H1 (cell line): Measurements from ENCODE around the gene FXN. TPM values are rescaled to one million over a fixed set of nuclear protein-coding genes. Genes with fewer than 3 reads are reported as not detected.

Source experiments
- BCL11A ChIP-seq, 2 experiments: IDR thresholded peaks; one replicate each; pipeline ENCODE4 v1.6.1; 2011; ENCODE audit warnings: low read depth in 2 of 2, low read length in 2 of 2, mild to moderate bottlenecking in 2 of 2
- BRCA1 ChIP-seq: IDR thresholded peaks from 2 replicates; pipeline ENCODE4 v1.6.1; 2012; ENCODE audit warnings: low read depth, low read length, improper control_type of control experiment
- CTBP2 ChIP-seq: IDR thresholded peaks from 2 replicates; pipeline ENCODE4 v1.7.0; 2011; ENCODE audit warnings: borderline replicate concordance, mild to moderate bottlenecking, moderate library complexity, mixed read lengths, low read length; ENCODE audit not compliant: insufficient read depth, insufficient read length
- CTCF ChIP-seq, 3 experiments: IDR thresholded peaks; 1 replicate in 2 of 3; 2 replicates in 1 of 3; pipeline versions ENCODE4 v1.5.1 to v1.6.1; 2011; ENCODE audit warnings: low read length in 3 of 3, mild to moderate bottlenecking in 3 of 3, inconsistent platforms in 2 of 3, low read depth in 1 of 3, moderate library complexity in 1 of 3; ENCODE audit not compliant: insufficient read depth in 1 of 3; ENCODE audit errors: control extremely low read depth in 1 of 3
- EGR1 ChIP-seq: IDR thresholded peaks from 2 replicates; pipeline ENCODE4 v1.6.1; 2011; ENCODE audit warnings: low read depth, low read length, borderline replicate concordance
- EZH2 ChIP-seq: fragments of 200-600 bp; sonication (generic); IDR thresholded peaks from 2 replicates; pipeline ENCODE4 v1.7.1; 2012; ENCODE audit warnings: low read depth, mild to moderate bottlenecking, moderate library complexity, low read length, inconsistent platforms; ENCODE audit not compliant: severe bottlenecking
- FOSL1 ChIP-seq: IDR thresholded peaks from 2 replicates; pipeline ENCODE4 v1.6.1; 2011; ENCODE audit warnings: mild to moderate bottlenecking, low read depth, low read length, moderate library complexity; ENCODE audit not compliant: insufficient read depth
- KDM5A ChIP-seq: fragments of 200-600 bp; IDR thresholded peaks from 2 replicates; pipeline ENCODE4 v1.7.1; 2012; ENCODE audit warnings: mild to moderate bottlenecking, low read length, inconsistent platforms, mixed read lengths
- MAFK ChIP-seq: IDR thresholded peaks from 2 replicates; pipeline ENCODE4 v1.6.1; 2012; ENCODE audit warnings: low read depth, mild to moderate bottlenecking, improper control_type of control experiment, low read length
- NANOG ChIP-seq: IDR thresholded peaks from 2 replicates; pipeline ENCODE4 v1.6.1; 2011; ENCODE audit warnings: low read length, low read depth, mild to moderate bottlenecking, inconsistent platforms; ENCODE audit not compliant: insufficient read depth, poor library complexity, severe bottlenecking
- POLR2A ChIP-seq, 2 experiments: IDR thresholded peaks; 1 replicate in 1 of 2; 2 replicates in 1 of 2; pipeline ENCODE4 v1.6.1; 2011; ENCODE audit warnings: low read depth in 2 of 2, low read length in 2 of 2, mild to moderate bottlenecking in 2 of 2; ENCODE audit errors: control extremely low read depth in 1 of 2
- RBBP5 ChIP-seq: IDR thresholded peaks from 2 replicates; pipeline ENCODE4 v1.7.1; 2012; ENCODE audit warnings: low read depth, mild to moderate bottlenecking, inconsistent platforms, low read length, moderate library complexity, borderline replicate concordance
- RFX5 ChIP-seq: IDR thresholded peaks from 2 replicates; pipeline ENCODE4 v1.6.1; 2011; ENCODE audit warnings: low read depth, low read length, improper control_type of control experiment, borderline replicate concordance
- SP2 ChIP-seq: IDR thresholded peaks from 2 replicates; pipeline ENCODE4 v1.6.1; 2012; ENCODE audit warnings: mild to moderate bottlenecking, low read length, inconsistent platforms
- SRF ChIP-seq: IDR thresholded peaks from 2 replicates; pipeline ENCODE4 v1.6.1; 2011; ENCODE audit warnings: mild to moderate bottlenecking, low read depth, low read length, moderate library complexity
- YY1 ChIP-seq: IDR thresholded peaks from 2 replicates; pipeline ENCODE4 v1.6.1; 2011; ENCODE audit warnings: low read depth, mild to moderate bottlenecking, low read length
- polyA plus RNA-seq, 7 experiments: library from polyadenylated mRNA; depleted of rRNA in 3 of 7; stranded (reverse) in 5 of 7; unstranded in 2 of 7; fragments of >200 nt in 5 of 7; fragments of 200-250 nt in 2 of 7; gene quantifications; 1 replicate in 5 of 7; 2 replicates in 1 of 7; 4 replicates in 1 of 7; pipeline versions ENCODE4 v1.2.1 to v1.2.3, GENCODE V29; 2011 to 2013; ENCODE audit warnings: missing spikeins in 2 of 7, mixed read lengths in 2 of 7
- total RNA-seq: library from RNA; stranded (reverse); fragmentation: NEBNext Ultra II Directional; extraction: Animal tissue kit (Norgen Biotek cat#: 25700); gene quantifications from 2 replicates; pipeline ENCODE4 v1.2.1, GENCODE V29; 2021
- TF ChIP-seq, protein P1 (sequence below): IDR thresholded peaks from 2 replicates; pipeline ENCODE4 v1.6.1; 2012; ENCODE audit warnings: low read length, inconsistent platforms
- TF ChIP-seq, protein P2 (sequence below): IDR thresholded peaks from 2 replicates; pipeline ENCODE4 v1.6.1; 2012; ENCODE audit warnings: inconsistent platforms

FXN gene
- total and polyA plus RNA-seq, 2 of the 8 experiments (the other 6 are each of a cell fraction or from before 2014, with no cell fraction given) = 34.2 to 37.5 TPM

DNA sequence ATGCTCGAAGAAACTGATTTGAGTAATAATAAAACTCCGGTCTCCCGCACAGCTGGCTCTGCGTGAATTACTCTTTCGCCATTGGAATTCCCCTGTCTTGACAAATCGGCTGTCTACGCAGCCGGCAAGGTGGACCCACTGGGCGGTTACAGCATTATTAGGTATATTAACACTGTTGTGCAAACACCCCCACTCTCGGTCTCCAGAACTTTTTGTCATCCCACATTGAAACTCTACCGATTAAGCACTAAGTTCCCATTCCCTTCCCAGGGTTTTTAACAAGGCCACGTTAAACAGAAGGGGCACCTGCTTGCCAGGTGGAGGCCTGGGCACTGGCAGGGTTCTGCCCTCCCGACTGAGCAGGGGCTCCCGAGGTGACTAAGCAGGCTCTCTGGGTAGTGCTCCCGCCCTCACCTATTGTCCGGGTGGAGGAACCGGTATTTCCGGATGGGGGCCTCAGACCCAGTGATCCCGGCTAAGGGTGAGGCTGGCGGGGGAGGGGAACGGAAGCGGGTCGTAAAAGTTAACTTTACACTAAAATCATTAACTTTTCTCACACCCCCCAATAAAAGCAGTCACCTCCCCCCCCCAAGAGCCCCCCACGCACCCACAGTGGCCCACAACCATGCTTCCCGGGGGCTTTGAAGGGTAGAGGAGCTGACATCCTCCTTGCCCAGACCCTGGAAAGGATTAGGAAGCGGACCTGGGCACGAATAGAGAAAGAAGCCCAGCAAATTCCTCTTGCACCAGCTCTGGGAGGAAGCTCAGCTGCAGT is 85.0 kb downstream of the FXN start (continued):
- TF ChIP-seq FOSL1 (no peak), CTBP2 (peak; percentile 87), YY1 (peak; percentile 73), RFX5 (no peak), SP2 (no peak), BCL11A (IDR thresholded peaks at IDR 0.05; ENCODE audit: low read depth in 2 of 2, low read length in 2 of 2) (peak; percentile 49 to 88), BRCA1 (no peak), SRF (peak; percentile 12; the same call in 1 of the 2 replicates), MAFK (peak; percentile 68; the same call in 1 of the 2 replicates), EZH2 (no peak), CTCF (IDR thresholded peaks at IDR 0.05; ENCODE audit: control extremely low read depth in 1 of 3, insufficient read depth in 1 of 3, low read depth in 1 of 3, low read length in 3 of 3) (no peak), EGR1 (peak; percentile 80), NANOG (no peak), KDM5A (no peak), POLR2A (IDR thresholded peaks at IDR 0.05; ENCODE audit: control extremely low read depth in 1 of 2, low read depth in 2 of 2, low read length in 2 of 2) (peak; percentile 67 to 85), RBBP5 (peak; percentile 93)
- TF ChIP-seq, protein P1, sequence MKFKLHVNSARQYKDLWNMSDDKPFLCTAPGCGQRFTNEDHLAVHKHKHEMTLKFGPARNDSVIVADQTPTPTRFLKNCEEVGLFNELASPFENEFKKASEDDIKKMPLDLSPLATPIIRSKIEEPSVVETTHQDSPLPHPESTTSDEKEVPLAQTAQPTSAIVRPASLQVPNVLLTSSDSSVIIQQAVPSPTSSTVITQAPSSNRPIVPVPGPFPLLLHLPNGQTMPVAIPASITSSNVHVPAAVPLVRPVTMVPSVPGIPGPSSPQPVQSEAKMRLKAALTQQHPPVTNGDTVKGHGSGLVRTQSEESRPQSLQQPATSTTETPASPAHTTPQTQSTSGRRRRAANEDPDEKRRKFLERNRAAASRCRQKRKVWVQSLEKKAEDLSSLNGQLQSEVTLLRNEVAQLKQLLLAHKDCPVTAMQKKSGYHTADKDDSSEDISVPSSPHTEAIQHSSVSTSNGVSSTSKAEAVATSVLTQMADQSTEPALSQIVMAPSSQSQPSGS = no peak
- TF ChIP-seq, protein P2, sequence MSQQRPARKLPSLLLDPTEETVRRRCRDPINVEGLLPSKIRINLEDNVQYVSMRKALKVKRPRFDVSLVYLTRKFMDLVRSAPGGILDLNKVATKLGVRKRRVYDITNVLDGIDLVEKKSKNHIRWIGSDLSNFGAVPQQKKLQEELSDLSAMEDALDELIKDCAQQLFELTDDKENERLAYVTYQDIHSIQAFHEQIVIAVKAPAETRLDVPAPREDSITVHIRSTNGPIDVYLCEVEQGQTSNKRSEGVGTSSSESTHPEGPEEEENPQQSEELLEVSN = peak; percentile 43; the same call in 1 of the 2 replicates
